DOHH2 (cell line): ENCODE measurements around the gene RAD51B.

Experiments used
- H3F3A ChIP-seq: fragments of 200-600 bp; sonication (generic), shearing (Covaris generic); 2 replicates; pipeline ENCODE4 v1.6.0; 2016; ENCODE audit warnings: antibody characterized with exemption, mild to moderate bottlenecking; ENCODE audit not compliant: control insufficient read depth, insufficient read depth
- H3K27ac ChIP-seq: fragments of 200-600 bp; sonication (generic); 2 replicates; pipeline ENCODE4 v1.5.1; 2014; ENCODE audit warnings: low read depth, mild to moderate bottlenecking, low read length, moderate library complexity
- H3K27me3 ChIP-seq: fragments of 200-600 bp; sonication (generic); 2 replicates; pipeline ENCODE4 v1.6.1; 2014; ENCODE audit warnings: mild to moderate bottlenecking, low read length, mixed read lengths; ENCODE audit not compliant: control insufficient read depth
- H3K36me3 ChIP-seq: fragments of 200-600 bp; sonication (generic); 2 replicates; pipeline ENCODE4 v1.6.1; 2014; ENCODE audit warnings: mild to moderate bottlenecking, low read length, moderate library complexity, mixed read lengths; ENCODE audit not compliant: control insufficient read depth
- H3K4me1 ChIP-seq: fragments of 200-600 bp; sonication (generic); 2 replicates; pipeline ENCODE4 v1.6.1; 2014; ENCODE audit warnings: mild to moderate bottlenecking, low read length, mixed read lengths; ENCODE audit not compliant: control insufficient read depth
- H3K4me2 ChIP-seq: fragments of 200-600 bp; sonication (generic); 2 replicates; pipeline ENCODE4 v1.6.0; 2014; ENCODE audit warnings: mild to moderate bottlenecking, low read length, moderate library complexity
- H3K4me3 ChIP-seq: fragments of 200-600 bp; sonication (generic); 2 replicates; pipeline ENCODE4 v1.5.1; 2014; ENCODE audit warnings: mild to moderate bottlenecking, low read length, mixed read lengths
- H3K79me2 ChIP-seq: fragments of 200-600 bp; sonication (generic); 2 replicates; pipeline ENCODE4 v1.6.1; 2014; ENCODE audit warnings: mild to moderate bottlenecking, low read length, mixed read lengths; ENCODE audit not compliant: control insufficient read depth
- H3K9me2 ChIP-seq: fragments of 200-600 bp; sonication (generic); replicated peaks from 2 replicates; pipeline ENCODE4 v1.6.1; 2014; ENCODE audit warnings: mild to moderate bottlenecking, low read length, mixed read lengths; ENCODE audit not compliant: control insufficient read depth
- H3K9me3 ChIP-seq: fragments of 200-600 bp; sonication (generic); 2 replicates; pipeline ENCODE4 v1.6.1; 2014; ENCODE audit warnings: antibody characterized with exemption, low read length, mixed read lengths; ENCODE audit not compliant: control insufficient read depth, insufficient read depth
- H4K20me1 ChIP-seq: fragments of 200-600 bp; sonication (generic); 2 replicates; pipeline ENCODE4 v1.6.0; 2014; ENCODE audit warnings: low read depth, mild to moderate bottlenecking, antibody characterized with exemption, low read length, moderate library complexity; ENCODE audit not compliant: control insufficient read depth, insufficient read depth
- CTCF ChIP-seq: fragments of 200-600 bp; sonication (generic); IDR thresholded peaks from one replicate; pipeline ENCODE4 v1.5.1; 2014; ENCODE audit warnings: antibody characterized with exemption, mild to moderate bottlenecking, low read depth, low read length; ENCODE audit not compliant: poor library complexity, severe bottlenecking
- EZH2phosphoT487 ChIP-seq: fragments of 200-600 bp; sonication (generic); IDR thresholded peaks from 2 replicates; pipeline ENCODE4 v1.6.1; 2017; ENCODE audit warnings: borderline replicate concordance, mild to moderate bottlenecking, antibody characterized with exemption, low read length, moderate library complexity, mixed read lengths

The RAD51B gene

GRCh38 chr14:68199554-68200151 lies 380.1 kb downstream of the RAD51B start:
- no peaks in the 10 kb centered on the region for H4K20me1 ChIP-seq
- H3K9me2 ChIP-seq = no peaks in the 10 kb centered on the region; the same call in 1 of the 2 replicates
- no peaks in the 10 kb centered on the region for H3K36me3 ChIP-seq
- H3K4me2 ChIP-seq = no peak overlapping the region
- no peaks in the 10 kb centered on the region for H3K4me1 ChIP-seq
- H3F3A ChIP-seq = no peaks in the 10 kb centered on the region
- no peaks in the 10 kb centered on the region for H3K9me3 ChIP-seq
- H3K79me2 ChIP-seq = no peaks in the 10 kb centered on the region
- no peak overlapping the region for H3K4me3 ChIP-seq
- no peak overlapping the region for H3K27ac ChIP-seq
- no peaks in the 10 kb centered on the region for H3K27me3 ChIP-seq
- TF ChIP-seq CTCF (no peak), EZH2phosphoT487 (no peak)

GRCh38 chr14:68203871-68204270 lies 384.3 kb downstream of the RAD51B start:
- no peaks in the 10 kb centered on the region for H3K36me3 ChIP-seq
- H3K9me2 ChIP-seq = no peaks in the 10 kb centered on the region; the same call in 1 of the 2 replicates
- no peak overlapping the region for H3K4me2 ChIP-seq
- H4K20me1 ChIP-seq = no peaks in the 10 kb centered on the region
- no peaks in the 10 kb centered on the region for H3K4me1 ChIP-seq
- no peak overlapping the region for H3K27ac ChIP-seq
- no peaks in the 10 kb centered on the region for H3K27me3 ChIP-seq
- TF ChIP-seq CTCF (no peak), EZH2phosphoT487 (no peak)
- H3F3A ChIP-seq = no peaks in the 10 kb centered on the region
- H3K79me2 ChIP-seq = no peaks in the 10 kb centered on the region
- H3K9me3 ChIP-seq = no peaks in the 10 kb centered on the region
- H3K4me3 ChIP-seq = no peak overlapping the region

- Histone ChIP-seq H3K36me3 (no peaks in the 10 kb centered on the region), H3K27ac (no peak overlapping the region), H3K79me2 (no peaks in the 10 kb centered on the region), H3K27me3 (no peaks in the 10 kb centered on the region), H3K4me2 (no peak overlapping the region), H3F3A (no peaks in the 10 kb centered on the region), H3K4me1 (peaks cover 8% of the 10 kb centered on the region), H3K9me2 (no peaks in the 10 kb centered on the region), H4K20me1 (no peaks in the 10 kb centered on the region), H3K4me3 (no peak overlapping the region), H3K9me3 (no peaks in the 10 kb centered on the region)
- TF ChIP-seq CTCF = no peak
- TF ChIP-seq EZH2phosphoT487 = no peak
Measured at GRCh38 chr14:68208218-68208617, 388.6 kb downstream of the RAD51B start.
